UCSD-AML1 (cell line): ENCODE measurements around the gene B4GALNT1.
"Not testable (repeated sequence)": the region's sequence is repeated elsewhere in the genome, so short reads cannot be mapped to it uniquely, and the experiment has no call there.

Experiments used
- DNase-seq: peaks from one replicate; lab custom pipeline; 2025; ENCODE audit not compliant: unreplicated experiment; lab: John Stamatoyannopoulos, UW

Gene B4GALNT1

DNA sequence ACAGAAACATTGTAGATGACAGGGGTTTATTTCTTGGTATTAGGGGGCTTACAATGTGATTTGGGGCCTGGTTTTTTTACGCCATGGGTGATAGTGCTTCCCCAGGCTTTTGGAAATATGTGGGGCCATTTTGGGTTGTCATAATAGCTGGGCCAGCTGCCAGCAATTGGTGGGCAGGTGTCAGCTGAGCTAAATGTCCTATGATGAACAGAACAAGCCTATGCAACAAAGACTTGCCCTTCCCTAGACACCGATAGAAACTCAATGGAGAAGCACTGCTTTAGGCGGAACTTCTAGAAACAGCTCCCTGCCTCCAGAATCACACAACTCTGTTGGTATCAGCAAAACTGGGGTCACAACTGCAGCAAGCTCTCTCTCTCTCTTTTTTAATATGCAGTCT, 5.1 kb upstream of the B4GALNT1 start:
- no peak for DNase-seq

GRCh38 chr12:57637364-57637763, 4.4 kb upstream of the B4GALNT1 start:
- no peak for DNase-seq

GRCh38 chr12:57636731-57637130, 3.7 kb upstream of the B4GALNT1 start:
- DNase-seq, result not testable (repeated sequence)

DNA sequence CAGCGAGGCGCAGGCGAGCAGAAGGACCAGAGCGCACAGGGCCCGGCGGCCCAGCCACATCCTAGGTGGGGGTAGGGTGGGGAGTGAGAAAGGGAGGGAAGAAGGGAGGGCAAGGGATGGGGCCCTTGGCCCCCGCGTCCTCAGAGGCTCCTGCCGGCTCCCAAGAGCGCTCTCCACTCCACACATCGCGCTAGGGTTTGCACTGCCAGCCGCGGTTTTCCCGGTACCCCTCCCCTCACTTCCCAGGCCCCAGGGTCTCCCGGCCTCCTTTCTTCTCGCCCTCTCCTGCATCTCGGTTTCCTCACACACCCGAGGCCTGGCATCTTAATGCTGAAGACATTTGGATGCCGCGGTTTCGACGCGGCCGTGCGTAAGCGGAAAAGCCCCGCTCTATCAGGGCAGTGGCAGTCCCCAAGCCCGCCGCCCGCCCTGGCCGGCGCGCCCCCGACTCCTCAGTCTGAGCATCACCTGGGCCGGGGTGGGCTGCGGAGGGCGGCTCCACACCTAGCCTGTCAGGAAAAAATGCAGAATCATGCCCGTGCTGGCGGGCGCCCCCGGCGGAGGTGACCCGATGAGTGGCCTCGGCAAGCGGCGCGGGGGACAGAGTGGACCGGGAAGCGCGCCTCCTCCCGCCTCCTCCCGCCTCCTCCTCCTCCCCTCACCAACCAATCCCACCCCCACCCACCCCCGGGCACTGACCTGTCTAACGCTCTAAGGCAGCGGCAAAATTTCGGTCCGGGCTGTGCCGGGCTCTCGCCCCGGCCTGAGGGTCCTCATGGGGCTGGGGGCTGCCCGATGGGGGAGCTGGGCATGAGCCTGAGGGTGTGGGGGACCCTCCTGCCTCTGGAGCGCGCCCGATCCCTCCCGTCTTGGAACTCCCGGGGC, 686 bp downstream of the B4GALNT1 start:
- no peak for DNase-seq

- DNase-seq, result no peak
Observed at GRCh38 chr12:57631566-57632072, 1.4 kb downstream of the B4GALNT1 start.

DNA sequence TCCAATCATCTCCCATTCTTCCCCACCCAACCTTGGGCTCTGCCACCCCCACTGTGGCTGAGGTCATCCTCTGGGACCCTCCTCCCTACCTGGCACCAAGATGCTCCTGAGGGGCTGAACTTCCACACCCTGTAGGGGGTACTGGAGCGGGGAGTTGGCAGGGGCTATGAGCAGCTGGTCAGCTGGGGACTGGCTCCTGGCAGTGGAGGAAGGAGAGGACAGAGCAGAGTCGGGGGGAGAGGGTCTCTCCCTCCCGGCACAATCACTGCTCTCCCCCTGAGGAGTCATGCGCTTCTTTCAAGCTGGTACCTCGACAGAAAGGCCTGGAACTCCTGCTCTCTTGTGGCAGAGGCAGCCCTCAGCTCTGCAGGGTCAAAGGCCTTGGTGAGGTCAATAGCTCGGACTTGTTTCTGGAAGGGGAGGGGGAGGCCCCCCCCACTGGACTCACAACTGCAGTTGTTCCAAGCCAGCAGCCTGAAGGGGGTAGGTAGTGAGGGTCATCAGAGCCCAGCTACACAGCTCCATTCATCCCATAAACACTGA, 2.0 kb downstream of the B4GALNT1 start:
- DNase-seq, result no peak

- no peak for DNase-seq
Observed at GRCh38 chr12:57629897-57630471, 3.0 kb downstream of the B4GALNT1 start.

DNA sequence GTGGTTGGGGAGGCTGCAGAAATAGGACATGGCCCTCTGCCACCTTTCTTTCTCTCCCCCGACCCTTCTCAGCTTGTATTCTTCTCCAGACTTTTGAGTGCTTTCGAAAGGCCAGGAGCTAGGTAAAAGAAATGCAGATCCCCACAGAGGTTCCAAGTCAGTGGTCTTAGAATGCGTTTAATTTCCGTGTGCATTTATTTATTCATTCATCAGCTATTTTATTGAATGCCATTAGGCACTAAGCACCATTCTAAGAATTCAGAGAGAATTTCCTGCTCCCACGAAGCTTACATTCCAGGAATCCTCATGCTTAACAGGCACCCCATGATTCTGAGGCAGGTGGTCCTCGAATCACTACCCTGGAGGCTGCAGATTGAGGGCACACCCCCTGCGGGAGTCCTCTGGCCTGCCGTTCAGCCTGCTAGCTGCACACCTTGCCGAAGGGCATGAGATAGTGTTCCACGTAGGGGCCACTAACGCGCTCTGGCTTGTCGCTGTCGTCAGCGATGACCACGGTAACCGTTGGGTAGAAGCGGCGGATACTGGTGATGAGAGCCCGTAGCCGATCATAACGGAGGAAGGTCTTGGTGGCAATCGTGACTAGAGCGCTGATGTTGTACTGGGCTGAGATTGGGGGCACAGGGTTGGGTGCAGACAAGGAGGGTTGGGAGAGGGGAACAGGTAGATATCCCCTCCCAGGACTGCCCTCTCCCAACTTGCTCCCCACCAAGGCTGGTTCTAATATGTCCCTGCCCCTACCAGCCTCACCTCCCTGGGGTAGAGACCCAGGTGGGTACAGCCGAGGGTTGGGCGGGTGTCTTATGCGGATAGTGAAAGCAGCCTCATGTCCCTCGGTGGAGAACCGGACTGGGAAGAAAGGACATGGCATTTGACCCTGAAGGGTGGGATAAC, 4.5 kb downstream of the B4GALNT1 start:
- DNase-seq, result no peak

DNA sequence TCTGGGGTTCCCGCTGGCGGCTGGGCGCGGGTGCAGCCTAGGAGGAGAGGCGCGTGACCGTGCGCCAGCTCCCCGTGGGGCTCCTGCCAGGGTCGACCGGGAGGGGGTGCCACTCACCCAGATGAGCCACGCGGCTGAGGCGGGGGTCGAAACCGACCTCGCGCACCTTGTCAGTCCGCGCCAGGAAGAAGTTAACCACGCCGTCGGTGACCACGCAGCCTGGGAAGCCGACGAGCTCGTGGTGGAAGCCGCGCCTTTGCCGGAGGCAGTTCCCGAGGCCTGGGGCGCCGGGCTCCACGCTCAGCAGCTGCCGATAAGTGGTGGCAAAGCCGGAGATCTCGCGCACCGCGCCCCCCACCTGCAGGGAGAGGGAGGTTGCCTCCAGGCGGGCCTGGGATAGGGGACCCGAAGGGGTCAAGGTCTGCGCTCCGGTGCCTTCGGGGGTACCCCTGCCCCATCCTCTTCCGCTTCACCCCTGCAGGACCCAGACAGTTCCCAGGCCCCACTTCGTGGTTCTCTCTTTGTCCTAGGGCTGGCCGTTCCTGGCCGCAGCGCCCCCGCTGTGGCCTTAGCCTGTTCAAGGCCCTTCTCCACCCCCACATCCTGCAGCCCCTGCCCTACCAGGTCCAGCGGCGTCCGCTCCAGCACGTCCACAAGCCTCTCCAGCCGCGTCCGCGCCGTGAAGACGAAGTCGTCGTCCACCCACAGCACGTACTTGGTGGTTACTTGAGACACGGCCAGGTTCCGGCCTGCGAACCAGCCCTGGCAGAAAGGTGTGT, 5.3 kb downstream of the B4GALNT1 start:
- DNase-seq, result no peak

DNA sequence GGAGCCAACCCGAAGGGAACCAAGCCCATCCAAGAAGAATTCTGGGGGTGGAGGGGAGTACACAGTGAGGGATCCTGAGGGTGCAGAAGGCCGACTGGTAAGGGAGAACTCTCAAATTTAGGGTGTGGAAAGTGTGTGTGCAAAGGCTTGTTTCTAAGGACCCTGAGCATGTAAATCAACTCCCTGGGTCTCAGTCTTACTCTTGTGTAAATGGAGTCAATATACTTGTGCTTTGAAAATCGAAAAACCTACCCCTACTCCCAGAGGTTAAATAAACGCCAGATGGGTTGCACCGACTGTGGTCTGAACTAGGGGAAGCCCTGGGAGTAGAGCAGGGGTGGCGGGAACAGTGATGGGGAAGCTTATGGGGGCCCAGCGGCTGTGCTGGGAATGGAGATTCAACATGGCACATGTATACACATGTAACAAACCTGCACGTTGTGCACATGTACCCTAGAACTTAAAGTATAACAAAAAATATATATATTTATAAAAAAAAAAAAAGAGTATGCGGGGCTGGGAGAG, 6.0 kb downstream of the B4GALNT1 start:
- no peak for DNase-seq

- DNase-seq, result no peak
Observed at GRCh38 chr12:57626111-57626920, 6.7 kb downstream of the B4GALNT1 start.

GRCh38 chr12:57625261-57626032, 7.6 kb downstream of the B4GALNT1 start:
- no peak for DNase-seq

- no peak for DNase-seq
Observed at GRCh38 chr12:57624441-57625220, 8.4 kb downstream of the B4GALNT1 start.

DNA sequence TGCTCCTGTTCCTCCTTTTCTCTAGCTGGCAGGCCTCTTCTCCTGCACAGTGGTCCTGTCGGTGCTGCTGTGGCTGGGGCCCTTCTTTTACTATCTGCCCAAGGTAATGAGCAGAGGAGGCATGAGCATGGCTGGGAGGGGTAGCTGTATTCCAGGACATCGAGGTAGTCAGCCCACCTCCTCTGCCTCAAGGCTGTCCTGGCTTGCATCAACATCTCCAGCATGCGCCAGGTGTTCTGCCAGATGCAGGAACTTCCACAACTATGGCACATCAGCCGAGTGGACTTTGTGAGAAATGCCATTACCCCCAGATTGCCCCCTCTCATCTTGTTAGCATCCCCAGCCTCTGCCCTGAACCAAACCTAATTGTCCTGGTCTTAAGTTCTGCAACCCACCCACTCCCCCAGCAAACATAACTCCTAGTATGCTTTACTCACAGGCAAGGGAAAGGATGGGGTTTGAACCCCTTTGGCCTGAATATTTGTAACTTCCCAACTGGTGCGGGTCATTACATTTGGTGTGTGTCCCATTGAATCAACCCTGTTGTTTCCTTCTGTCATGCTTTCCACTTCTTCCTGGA, 9.1 kb downstream of the B4GALNT1 start:
- no peak for DNase-seq

DNA sequence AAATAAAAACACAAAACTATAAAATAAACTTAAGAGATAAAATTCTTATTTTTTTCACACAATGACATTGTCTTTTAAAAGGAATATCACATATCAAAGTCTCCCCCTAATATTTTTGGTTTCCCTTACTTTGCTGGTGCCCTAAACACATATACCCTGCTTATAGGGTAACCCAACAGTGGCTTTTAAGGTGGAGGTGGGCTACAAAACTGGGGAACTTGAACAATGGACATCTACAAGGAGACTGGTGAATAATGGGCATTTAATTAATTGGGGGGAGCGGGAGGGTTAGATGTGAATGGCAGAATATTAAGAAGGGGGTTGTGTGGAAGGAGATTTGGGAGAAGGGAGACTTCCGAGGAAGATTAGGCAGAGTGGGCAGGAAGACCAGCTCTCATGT, 9.6 kb downstream of the B4GALNT1 start:
- no peak for DNase-seq

DNA sequence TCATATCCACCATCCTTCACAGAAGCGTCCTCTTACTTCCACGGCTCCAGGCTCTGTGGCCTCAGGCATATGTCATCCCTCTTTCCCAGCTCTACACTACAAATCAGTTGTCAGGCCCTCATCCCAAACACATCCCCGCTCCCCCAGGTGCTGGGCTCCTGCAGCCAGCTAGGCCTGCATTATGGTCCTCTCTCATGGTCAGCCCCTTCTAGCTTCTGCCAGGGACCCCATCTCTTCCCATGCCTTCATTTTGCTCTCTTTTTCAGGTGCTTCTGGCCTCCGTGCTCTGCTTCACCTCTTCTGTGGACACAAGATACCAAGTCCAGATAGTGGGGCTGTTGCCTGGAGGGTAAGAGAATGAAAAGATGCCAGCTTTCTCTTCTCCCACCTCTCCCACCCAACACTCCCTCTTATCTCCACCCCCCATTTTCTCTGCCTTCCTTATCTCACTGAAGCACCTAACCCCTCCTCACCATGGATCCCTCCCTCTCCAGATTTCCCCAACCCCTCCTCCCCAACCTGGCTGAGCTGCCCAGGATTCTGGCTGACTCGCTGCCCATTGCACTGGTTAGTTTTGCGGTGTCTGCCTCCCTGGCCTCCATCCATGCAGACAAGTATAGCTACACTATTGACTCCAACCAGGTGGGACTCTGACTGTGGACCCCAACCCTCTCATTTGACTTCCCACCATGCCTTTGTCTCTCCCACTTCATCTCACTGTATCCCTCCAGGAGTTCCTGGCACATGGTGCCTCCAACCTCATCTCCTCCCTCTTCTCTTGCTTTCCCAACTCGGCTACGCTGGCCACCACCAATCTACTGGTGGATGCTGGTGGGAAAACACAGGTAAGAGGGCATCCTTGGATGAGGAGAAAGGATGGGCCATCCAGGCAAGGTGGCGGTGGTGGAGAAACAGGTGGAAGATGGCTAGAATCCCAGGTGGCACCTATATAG, 10.4 kb downstream of the B4GALNT1 start:
- no peak for DNase-seq
